T47D (cell line): ENCODE data around the gene PIAS4.

ENCODE experiments used
- DNase-seq, 2 experiments: peaks; one replicate each; pipeline versions ENCODE4 v3.0.0 to v3.0.0-alpha.2; 2011 to 2012; ENCODE audit warnings: low read depth in 1 of 2, low spot score in 1 of 2
- JUND ChIP-seq: IDR thresholded peaks from 2 replicates; pipeline ENCODE4 v1.6.1; 2012; ENCODE audit warnings: low read depth
- in situ Hi-C: cut with HindIII; loops from 2 replicates; pipeline ENCODE4 v1.10.0; 2016; ENCODE audit warnings: low sequenced_read_pairs, low pct_unique_long_range_greater_than_20kb

PIAS4 gene

DNA sequence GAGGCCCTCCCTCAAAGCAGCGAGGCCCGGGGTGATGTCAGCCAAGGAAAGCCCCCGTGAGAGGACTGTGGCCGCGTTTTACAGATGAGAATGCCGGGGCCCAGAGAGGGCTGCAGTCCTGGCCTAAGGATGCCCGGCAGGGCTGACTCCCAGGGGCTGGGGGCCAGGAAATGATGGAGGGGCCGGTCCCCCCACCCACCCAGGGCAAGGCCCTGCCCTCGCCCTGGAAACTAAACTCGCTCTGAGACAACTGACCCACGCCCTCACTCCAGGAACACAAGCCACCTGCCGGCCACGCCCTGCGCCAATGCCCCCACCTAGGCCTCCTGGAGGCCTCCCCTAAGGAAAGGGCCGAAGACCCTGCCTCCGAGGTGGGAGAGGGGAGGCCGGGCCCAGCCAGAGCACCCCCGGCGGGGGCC lies 51.9 kb downstream of the PIAS4 start:
- in situ Hi-C loops = no loop called here
- TF ChIP-seq JUND = no peak
- DNase-seq = no peak

DNA sequence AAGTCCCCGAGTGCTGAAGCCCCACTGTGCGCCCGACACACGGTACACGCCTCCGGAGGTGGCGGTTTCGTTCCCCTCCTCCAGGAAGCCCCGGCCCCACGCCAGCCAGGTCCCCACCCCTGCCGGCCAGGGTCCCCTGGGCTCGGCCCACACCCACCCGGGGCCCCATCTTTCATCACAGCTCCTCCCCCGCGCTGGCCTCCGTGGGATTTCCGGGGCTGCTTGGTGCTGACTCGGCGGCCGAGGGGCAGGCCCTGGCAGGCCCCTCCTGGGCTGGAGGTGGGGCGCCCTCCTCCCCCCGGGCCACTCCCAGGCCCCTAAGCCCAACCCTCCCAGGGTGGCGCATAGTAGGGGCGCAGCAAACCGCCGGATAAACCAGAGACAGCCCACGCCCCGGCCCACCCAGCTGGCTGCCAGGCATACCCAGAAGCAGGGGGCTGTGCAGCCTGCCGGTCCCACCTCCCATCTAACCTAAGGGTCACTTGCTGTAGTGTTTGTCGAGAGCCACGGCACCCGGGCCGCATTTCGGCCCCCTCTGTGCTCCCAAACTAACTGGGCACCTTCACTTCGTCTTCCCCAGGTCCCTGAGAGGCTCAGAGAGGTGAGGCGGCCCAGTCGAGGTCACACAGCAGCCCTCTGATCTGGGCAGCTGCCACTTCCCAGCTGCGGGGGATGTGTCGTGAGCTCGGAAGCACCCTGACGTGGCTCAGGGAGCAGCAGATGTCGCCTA lies 52.5 kb downstream of the PIAS4 start:
- TF ChIP-seq JUND = no peak
- no peak for DNase-seq
- in situ Hi-C loops = no loop called here

DNA sequence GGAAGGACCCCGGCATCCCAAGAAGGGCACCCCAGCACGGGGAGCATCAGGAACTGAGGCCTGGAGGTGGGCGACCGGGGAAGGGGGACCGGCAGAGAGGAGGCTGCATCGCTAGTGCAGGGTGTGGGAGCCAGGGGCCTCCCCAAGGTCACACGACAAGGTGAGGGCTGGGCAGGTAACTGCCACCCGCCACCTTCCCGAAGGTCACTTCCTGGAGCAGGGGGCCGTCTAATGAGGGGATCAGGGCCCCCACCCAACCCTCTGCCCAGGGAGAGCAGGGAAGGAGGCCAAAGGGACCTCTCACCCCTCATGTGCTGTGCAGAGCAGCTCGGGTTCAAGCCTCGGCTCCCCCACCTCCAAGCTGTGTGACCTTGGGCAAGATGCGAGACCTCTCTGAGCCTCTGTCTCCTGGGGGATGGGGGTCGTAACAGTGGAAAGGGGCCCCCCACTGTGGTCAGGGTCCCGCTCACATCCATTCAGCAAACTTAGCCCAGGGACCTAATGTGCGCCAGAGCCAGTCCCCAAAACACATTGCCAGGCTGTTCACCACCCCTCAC lies 53.2 kb downstream of the PIAS4 start:
- DNase-seq = no peak
- in situ Hi-C loops = no loop called here
- TF ChIP-seq JUND = no peak

DNA sequence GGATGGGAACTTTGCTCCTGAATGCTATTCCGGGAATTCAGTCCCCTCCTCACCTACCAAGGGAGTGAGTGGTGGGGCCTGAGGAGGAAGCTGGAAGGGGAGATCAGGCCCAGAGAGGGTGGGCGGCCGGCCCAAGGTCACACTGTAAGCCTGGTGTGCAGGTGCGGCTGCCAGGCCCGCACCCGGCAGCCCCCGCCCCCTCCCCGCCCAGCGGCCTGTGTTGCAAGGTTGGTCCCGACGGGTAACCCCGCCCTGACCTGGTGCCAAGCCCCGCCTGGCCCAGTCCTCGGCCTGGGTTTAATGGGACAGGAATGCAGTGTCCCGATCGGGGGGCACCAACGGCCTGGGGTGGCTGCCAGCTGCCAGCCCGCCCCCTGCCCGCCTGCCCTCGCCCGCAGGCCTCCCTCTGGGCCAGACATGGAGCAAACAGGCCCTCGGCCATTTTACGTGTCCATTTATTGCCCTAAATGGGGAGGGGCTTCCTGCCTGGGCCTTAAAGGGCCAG lies 53.7 kb downstream of the PIAS4 start:
- DNase-seq = peak; percentile 76 to 78
- in situ Hi-C loops = no loop called here

DNA sequence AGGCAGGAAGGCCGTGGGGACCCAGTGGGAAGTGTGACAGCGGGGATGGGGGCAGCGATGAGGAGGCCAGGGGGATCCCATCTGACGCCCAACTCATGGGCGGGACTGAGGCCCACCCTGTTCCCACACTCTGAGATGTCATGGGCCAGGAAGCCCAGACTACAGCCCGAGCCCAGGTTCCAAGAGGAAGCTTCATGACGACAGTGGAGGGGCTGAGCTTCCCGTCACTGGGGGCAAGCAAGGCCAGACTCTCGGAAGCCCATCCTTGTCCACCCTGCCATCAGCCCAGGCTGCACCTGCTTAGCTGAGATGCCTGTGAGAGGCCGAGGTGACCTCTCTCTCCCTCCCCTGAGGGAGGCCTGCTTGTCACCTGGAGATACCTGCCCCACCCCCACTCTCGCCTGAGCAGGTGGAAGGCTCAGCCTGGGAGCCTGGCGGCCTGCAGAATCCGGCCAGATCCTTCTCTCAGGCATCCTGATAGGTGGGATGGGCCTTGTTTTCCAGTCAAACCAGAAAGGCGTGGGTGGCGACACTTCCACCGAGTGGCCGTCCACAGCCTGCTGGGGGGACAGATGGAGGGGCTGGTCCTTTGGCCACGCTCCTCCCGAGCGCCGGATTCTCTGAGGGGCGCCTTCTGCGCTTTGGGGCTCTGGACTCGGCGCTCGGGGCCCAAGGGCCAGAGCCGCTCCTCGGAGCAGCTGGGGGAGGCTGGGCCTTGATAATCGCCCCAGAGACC lies 54.3 kb downstream of the PIAS4 start:
- in situ Hi-C loops = no loop called here
- DNase-seq = peak in 1 of 2 experiments; percentile 93

More for the DNA sequence above, 53.7 kb downstream of the PIAS4 start:
- no peak for TF ChIP-seq JUND

DNA sequence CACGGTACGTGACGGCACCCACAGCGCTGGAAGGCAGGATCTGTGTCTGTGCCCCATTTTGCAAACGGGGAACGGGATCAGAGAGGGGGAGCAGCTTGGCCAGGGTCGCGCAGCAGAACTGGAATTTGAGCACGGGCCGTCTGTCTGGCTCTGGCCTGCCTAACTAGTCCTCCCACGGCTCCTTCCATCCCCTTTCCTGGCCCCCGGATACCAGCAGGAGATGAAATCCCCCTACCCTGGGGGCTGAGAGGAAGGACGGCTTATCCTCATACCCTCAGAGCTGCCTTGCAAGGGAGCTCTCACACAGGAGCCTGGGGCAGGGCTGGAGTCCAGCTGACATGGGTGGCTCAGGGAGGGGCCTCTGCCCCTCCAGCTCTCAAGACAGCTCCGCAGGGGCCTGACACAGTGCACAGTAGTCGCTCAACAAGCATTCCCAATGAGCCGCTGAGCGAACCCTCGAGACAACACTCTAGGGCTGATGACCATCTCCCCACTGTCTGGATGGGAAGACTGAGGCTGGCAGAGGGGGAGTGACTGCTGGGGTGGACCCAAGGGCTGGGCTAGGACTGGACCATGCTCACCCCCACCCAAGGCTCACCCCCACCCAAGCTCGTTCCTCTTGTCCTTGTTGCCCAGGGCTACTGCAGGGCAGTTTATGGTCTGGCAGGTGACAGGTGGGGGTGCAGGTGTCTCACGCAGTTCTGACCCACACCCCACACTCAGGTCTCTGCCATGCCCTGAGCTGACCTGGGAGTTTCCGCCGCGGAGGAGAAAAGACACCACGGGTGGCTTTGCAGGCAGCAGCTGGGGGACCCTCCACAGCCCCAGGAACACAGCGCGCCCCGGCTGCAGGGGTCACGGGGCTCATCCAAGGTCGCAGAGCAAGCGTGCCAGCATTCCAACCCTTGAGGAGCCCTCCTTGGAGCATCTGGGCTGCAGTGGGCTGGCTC lies 55.2 kb downstream of the PIAS4 start:
- in situ Hi-C loops = no loop called here
- TF ChIP-seq JUND = no peak
- DNase-seq = peak in 1 of 2 experiments; percentile 49

More for the DNA sequence above, 54.3 kb downstream of the PIAS4 start:
- no peak for TF ChIP-seq JUND

DNA sequence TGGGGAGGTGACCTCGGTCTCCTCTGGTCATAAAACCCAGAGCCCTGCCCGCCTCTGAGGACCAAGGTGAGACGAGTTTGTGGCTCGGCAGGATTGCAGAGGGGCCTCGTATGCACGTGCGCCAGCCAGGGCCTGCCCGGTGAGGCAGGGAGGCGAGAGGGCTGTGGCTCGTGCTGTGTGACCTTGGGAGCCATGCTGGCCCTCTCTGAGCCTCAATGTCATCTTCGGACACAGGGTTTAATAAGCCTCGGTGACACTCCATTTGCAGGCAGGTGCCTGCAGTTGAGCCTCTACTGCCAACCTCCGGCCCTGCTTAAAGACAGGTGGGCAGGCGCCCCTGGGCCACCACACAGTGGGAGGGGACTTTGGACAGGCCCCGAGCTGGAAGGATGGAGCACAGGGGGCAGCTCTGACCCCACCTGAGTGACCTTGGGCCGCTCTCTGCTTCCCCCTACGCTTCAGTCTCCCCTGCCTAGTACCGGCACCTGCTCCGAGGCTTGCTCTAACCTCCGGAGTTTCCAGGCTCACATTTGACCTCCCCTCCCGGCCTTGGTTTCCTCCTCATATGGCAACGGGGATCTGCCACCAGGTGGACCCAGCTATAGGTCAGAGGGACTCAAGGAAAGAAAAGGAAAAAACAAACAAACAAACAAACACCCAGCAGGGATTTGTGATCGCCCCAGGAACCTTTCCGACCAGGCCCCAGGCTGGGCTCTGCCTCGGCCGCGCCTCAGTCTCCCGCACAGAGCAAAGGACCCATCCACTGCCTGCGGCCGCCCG lies 56.0 kb downstream of the PIAS4 start:
- DNase-seq = peak in 1 of 2 experiments; percentile 54
- TF ChIP-seq JUND = no peak
- in situ Hi-C loops = no loop called here

DNA sequence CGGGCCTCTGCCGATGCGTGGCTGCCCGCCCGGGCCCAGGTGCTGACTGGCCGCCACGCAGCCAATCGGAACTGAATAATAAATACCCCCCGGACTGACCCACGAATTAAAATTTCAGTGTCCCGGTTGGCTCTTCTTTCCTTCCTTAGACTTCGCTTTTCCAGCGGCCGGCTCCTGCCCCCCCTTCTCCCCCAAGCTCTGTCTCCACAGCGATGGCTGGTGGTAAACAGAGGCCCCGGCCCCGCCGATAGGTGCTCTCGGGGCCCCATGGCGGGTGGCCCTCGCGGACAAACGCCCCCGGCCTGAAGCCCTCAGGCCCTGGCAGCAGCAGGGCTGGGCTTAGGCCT lies 56.6 kb downstream of the PIAS4 start:
- no peak for TF ChIP-seq JUND
- peak in 1 of 2 experiments; percentile 60 for DNase-seq
- in situ Hi-C loops = no loop called here

DNA sequence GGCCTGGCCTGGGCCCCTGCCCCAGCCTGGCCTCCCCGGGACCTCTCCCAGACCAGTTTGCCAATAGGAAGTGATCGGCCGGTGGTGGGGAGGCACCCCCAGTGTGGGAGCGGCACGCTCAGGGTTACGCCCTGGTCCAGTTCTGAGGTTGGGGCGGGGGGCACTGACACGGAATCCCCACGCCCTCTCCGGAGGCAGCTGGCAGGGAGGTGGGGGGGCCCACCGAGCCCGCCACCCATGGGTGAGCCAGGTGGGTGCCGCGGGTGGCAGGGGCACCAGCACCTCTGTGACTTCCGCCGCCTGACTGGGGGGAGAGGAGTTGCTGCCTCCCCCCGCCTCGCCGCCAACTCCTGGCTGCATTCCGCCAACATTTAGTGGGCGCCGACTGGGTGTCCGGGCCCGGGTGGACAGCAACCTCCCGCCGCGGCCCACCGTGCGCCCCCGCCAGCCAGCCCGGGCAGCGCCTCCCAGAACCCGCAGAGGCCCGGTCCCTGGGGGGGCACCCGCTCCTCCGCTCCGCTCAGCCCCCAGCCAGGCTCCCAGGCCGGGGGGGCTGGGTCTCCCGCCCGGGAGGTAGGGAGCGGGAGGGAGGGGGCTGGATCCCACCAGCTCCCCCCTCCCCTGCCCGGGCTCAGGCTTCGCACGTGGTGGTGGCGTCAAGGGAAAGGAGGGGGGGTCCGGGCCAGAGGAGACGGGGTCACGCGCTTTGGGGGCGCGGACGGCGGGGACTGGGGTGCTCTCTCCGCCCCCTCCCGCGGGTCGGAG lies 57.1 kb downstream of the PIAS4 start:
- in situ Hi-C loops = no loop called here
- no peak for DNase-seq
- no peak for TF ChIP-seq JUND

DNA sequence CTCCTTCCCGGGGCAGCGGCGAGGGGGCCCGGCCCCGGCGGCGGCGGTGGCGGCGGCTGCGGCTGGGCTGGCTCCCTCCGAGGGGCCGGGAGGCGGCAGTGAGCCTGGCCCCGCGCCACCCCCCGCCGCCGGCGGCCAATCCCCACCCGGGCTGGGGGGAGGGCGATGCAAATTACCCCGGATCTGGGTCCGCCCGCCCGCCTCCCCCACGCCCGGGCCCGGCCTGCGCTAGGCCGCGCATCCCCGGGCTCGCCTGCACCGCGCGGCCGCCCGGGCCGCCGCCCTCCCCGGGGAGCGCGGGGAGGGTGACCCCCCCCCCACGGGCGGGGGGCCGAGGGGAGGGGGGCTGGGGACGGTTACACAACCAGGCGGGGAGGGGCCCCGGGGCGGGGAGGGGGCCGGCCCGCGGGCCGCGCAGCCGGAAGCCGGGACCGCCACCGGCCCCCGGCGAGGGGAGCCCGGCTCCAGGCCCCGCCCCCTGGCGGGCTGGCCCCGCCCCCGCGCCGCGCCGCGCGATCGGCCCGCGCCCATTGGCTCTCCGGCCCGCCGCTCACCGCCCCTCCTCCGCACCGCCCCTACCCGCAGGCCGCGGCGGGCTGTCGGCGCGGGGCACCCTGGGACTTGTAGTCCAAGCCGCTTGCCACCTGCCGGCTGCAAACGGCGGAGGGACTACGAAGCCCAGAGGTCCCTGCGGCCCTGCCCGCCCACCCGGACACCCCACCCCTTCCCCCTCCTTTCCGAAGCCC lies 58.1 kb downstream of the PIAS4 start:
- DNase-seq = peak; percentile 92 to 95
- in situ Hi-C loops = no loop called here
- TF ChIP-seq JUND = no peak
